Medulla oblongata (tissue), 1 donor: ENCODE measurements around the gene SNX25.

Experiments
- DNase-seq: peaks from one replicate; pipeline ENCODE4 v3.0.0-alpha.2; 2015; ENCODE audit errors: extremely low spot score

The SNX25 gene

GRCh38 chr4:185411849-185412248 is 202.5 kb downstream of the SNX25 start:
- DNase-seq, result no peak

GRCh38 chr4:185412412-185412811 is 203.0 kb downstream of the SNX25 start:
- no peak for DNase-seq
